Adipocyte (in vitro differentiated cells): ENCODE measurements around the gene DHRS7B.

ENCODE experiments used
- DNase-seq: peaks from one replicate; pipeline ENCODE4 v3.0.0-alpha.2; 2015; ENCODE audit warnings: low read depth
- H3K27me3 ChIP-seq: replicated peaks from 2 replicates; pipeline ENCODE4 v1.7.0; 2013; ENCODE audit warnings: mild to moderate bottlenecking, low read length, moderate library complexity; ENCODE audit not compliant: control insufficient read depth, insufficient read depth
- H3K36me3 ChIP-seq: 2 replicates; pipeline ENCODE4 v1.7.0; 2013; ENCODE audit warnings: low read length, mild to moderate bottlenecking, moderate library complexity; ENCODE audit not compliant: control insufficient read depth, insufficient read depth, severe bottlenecking
- H3K4me1 ChIP-seq: 2 replicates; pipeline ENCODE4 v1.7.0; 2013; ENCODE audit warnings: mild to moderate bottlenecking, low read length, moderate library complexity; ENCODE audit not compliant: control insufficient read depth, insufficient read depth
- H3K4me3 ChIP-seq: 2 replicates; pipeline ENCODE4 v1.7.0; 2013; ENCODE audit warnings: mild to moderate bottlenecking, low read length, moderate library complexity
- H3K9ac ChIP-seq: 2 replicates; pipeline ENCODE4 v1.7.0; 2013; ENCODE audit warnings: mild to moderate bottlenecking, low read length, moderate library complexity
- H3K9me3 ChIP-seq: 2 replicates; pipeline ENCODE4 v1.7.0; 2013; ENCODE audit warnings: mild to moderate bottlenecking, low read length, moderate library complexity; ENCODE audit not compliant: control insufficient read depth

DHRS7B gene

DNA sequence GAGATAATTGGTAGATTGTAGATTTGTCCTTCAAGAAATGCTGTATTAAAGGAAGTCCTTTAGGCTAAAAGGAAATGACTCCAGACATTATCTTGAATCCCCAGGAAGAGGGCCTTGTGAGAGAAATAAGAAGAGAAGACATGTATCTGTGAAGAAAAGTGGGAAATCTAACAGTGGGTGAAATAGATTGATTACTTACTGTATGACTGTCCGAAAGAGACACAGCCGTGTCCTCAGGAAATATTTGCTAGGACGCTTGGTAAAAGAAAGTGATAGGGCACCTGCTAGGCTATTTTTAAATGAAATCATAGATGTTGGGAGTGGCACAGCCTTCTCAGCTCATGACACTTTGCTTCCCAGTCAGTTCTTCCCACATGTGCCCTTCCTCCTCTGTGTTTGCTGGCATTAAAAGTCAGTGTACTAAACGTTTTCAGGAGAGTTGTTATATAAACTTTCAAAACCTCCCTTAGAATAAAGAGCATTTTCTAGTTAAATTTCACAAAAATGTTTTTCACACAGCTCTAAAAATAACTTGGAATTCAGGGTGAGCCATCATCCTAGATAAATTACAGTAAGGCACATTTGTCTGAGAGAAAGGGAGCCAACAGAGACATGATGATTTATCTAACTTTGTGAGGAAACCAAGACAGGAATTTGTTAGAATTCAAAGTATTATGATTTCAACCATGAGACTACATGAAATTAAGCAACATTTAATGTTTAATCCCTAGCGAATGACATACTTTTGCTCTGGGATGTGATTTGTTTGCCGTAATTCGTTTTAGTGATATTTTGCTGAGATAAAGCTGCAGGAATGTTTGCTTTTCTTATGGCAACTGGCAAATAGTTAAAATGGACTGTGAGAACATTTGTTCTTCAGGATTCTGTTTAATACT is 35.0 kb downstream of the DHRS7B start:
- no peaks in the 10 kb centered on the region for H3K27me3 ChIP-seq
- peak overlapping the region; percentile 92 for H3K9ac ChIP-seq
- H3K36me3 ChIP-seq: no peaks in the 10 kb centered on the region
- H3K4me1 ChIP-seq: peaks cover 61% of the 10 kb centered on the region
- peak; percentile 55 for DNase-seq
- no peaks in the 10 kb centered on the region for H3K9me3 ChIP-seq
- peak overlapping the region; percentile 61 for H3K4me3 ChIP-seq

GRCh38 chr17:21162394-21162775 is 35.6 kb downstream of the DHRS7B start:
- peak overlapping the region; percentile 20 for H3K4me3 ChIP-seq
- DNase-seq: no peak
- peaks cover 67% of the 10 kb centered on the region for H3K4me1 ChIP-seq
- H3K36me3 ChIP-seq: no peaks in the 10 kb centered on the region
- no peaks in the 10 kb centered on the region for H3K9me3 ChIP-seq
- peak overlapping the region; percentile 92 for H3K9ac ChIP-seq
- no peaks in the 10 kb centered on the region for H3K27me3 ChIP-seq

DNA sequence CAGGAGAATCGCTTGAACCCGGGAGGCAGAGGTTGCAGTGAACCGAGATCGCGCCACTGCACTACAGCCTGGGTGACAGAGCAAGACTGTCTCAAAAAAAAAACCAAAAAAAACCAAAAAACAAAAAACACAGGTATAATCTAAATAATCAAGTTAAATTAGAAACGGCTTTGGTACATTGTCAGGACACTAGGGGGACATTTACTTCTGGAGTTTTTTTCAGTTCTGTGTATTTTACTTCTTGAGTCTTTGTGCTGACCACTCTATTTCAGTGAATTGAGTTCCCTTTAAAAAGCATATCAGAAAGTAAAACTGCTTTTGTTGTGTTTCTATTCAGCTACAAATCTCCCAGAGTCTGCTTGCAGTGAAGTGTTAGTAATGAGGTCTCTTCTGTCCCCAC is 36.3 kb downstream of the DHRS7B start:
- H3K27me3 ChIP-seq: no peaks in the 10 kb centered on the region
- no peaks in the 10 kb centered on the region for H3K36me3 ChIP-seq
- H3K4me3 ChIP-seq: no peak overlapping the region
- peaks cover 75% of the 10 kb centered on the region for H3K4me1 ChIP-seq
- peak overlapping the region; percentile 92 for H3K9ac ChIP-seq
- DNase-seq: no peak
- H3K9me3 ChIP-seq: no peaks in the 10 kb centered on the region

- no peaks in the 10 kb centered on the region for H3K27me3 ChIP-seq
- no peaks in the 10 kb centered on the region for H3K9me3 ChIP-seq
- H3K4me1 ChIP-seq: peaks cover 84% of the 10 kb centered on the region
- H3K4me3 ChIP-seq: no peak overlapping the region
- H3K36me3 ChIP-seq: no peaks in the 10 kb centered on the region
- no peak for DNase-seq
- peak overlapping the region; percentile 92 for H3K9ac ChIP-seq
Observed at GRCh38 chr17:21164216-21164615, 37.5 kb downstream of the DHRS7B start.

- no peak overlapping the region for H3K4me3 ChIP-seq
- no peaks in the 10 kb centered on the region for H3K36me3 ChIP-seq
- H3K9me3 ChIP-seq: no peaks in the 10 kb centered on the region
- H3K9ac ChIP-seq: peak overlapping the region; percentile 92
- peaks cover 88% of the 10 kb centered on the region for H3K4me1 ChIP-seq
- H3K27me3 ChIP-seq: no peaks in the 10 kb centered on the region
- no peak for DNase-seq
Observed at GRCh38 chr17:21164620-21165019, 37.9 kb downstream of the DHRS7B start.

DNA sequence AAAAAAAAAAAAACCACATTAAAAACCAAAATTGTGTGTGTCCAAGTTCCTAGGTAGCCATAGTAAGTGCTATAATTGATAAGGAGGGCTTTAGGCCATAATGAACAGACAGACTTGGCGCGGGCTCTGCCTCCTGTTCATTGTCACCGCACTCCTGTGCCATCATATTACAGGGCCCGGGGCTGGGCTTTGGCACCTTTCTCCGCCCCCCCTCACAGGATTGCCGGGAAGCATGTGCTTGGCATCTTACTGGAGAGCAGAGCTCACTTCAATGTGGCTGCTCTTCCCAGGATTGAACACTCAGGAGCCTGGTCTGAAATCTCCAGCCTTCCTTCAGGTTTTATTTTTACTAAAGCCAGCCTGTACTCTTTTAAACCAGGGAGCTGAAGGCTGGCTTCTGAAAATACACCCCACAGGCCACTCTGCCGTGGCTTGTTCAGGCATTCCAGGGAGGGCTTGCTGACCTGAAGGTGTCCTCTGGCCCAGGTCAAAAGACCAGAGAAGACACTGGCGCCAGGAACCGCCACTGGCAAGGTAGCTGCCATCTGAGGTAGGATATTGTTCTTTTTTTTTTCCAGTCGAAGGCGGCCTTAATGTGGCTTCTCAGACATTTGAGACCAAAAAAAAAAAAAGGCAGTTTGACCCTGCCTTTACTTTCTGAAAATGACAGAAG is 39.3 kb downstream of the DHRS7B start:
- peak overlapping the region; percentile 71 for H3K4me3 ChIP-seq
- peaks cover 94% of the 10 kb centered on the region for H3K4me1 ChIP-seq
- no peaks in the 10 kb centered on the region for H3K36me3 ChIP-seq
- H3K9ac ChIP-seq: peak overlapping the region; percentile 92
- no peaks in the 10 kb centered on the region for H3K27me3 ChIP-seq
- no peaks in the 10 kb centered on the region for H3K9me3 ChIP-seq
- DNase-seq: no peak

- Histone ChIP-seq H3K9me3 (no peaks in the 10 kb centered on the region), H3K4me1 (peaks cover 90% of the 10 kb centered on the region), H3K9ac (peak overlapping the region; percentile 92), H3K36me3 (no peaks in the 10 kb centered on the region), H3K27me3 (no peaks in the 10 kb centered on the region), H3K4me3 (peak overlapping the region; percentile 71)
- peak; percentile 28 for DNase-seq
Observed at GRCh38 chr17:21166595-21167210, 39.9 kb downstream of the DHRS7B start.

DNA sequence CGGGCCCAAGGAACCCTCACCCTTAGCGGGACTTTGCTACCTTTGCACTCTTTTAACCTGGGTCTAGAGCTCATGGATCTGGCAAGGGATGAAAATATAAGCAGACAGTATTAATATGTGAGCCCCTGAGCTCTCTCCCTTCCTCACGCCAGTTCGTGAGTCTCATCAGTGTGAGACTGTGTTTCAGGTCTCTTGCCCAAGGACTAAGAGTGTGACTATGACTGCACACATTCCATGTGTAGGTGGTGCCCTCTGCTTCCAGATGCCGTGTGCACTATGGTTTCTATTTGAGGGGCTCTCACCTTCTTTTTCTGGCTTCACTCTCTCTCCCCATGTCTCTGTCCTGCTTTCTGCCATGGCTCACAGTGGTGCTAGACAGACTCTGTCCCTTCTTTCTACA is 40.5 kb downstream of the DHRS7B start:
- no peaks in the 10 kb centered on the region for H3K36me3 ChIP-seq
- peak overlapping the region; percentile 71 for H3K4me3 ChIP-seq
- peaks cover 88% of the 10 kb centered on the region for H3K4me1 ChIP-seq
- no peaks in the 10 kb centered on the region for H3K27me3 ChIP-seq
- H3K9ac ChIP-seq: peak overlapping the region; percentile 92
- DNase-seq: peak; percentile 34
- H3K9me3 ChIP-seq: no peaks in the 10 kb centered on the region

GRCh38 chr17:21168555-21168865 is 41.7 kb downstream of the DHRS7B start:
- Histone ChIP-seq H3K4me3 (no peak overlapping the region), H3K27me3 (no peaks in the 10 kb centered on the region), H3K4me1 (peaks cover 76% of the 10 kb centered on the region), H3K9ac (no peak overlapping the region), H3K9me3 (no peaks in the 10 kb centered on the region), H3K36me3 (peaks cover 11% of the 10 kb centered on the region)
- no peak for DNase-seq

DNA sequence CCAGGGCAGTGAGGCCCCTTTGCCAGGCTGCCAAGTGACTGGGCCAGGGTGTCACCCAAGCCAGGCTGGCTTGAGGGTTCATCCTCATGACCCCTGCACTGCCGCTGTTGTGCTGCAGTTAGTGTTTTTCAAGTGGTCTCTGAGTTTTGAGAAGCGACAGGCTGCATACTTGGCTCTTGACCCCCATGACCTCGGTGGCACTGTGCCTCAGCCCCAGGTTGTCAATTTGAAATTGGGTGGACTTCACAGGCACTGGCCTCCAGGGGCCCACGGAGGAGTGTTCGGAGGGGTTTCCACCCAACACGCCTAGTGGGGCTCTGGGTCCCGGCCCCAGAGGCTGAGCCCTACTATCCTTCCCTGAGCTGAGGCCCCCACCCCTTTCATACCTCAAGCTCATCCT is 42.7 kb downstream of the DHRS7B start:
- Histone ChIP-seq H3K4me1 (peaks cover 67% of the 10 kb centered on the region), H3K4me3 (no peak overlapping the region), H3K27me3 (no peaks in the 10 kb centered on the region), H3K36me3 (peaks cover 21% of the 10 kb centered on the region), H3K9ac (no peak overlapping the region), H3K9me3 (no peaks in the 10 kb centered on the region)
- no peak for DNase-seq

DNA sequence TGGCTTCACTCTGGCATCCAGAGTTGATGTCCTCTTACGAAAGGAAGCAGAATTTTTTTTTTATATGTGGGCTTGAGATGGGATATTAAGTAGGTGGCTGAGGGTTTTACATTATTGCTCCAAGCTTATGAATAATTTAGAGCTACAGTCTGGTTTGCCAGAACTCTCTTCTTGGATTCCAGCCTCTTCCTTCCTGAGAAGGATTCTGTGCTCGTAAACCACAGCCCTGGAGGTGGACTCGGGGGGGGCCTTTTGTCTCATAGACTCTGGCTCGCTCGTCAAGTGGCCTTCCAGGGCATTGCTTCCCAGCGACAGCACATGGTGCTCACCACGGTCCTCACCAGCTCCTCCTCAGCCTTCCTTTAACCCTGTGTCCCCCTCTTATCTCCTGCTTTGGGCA is 44.0 kb downstream of the DHRS7B start:
- H3K4me1 ChIP-seq: peaks cover 54% of the 10 kb centered on the region
- H3K9me3 ChIP-seq: no peaks in the 10 kb centered on the region
- H3K4me3 ChIP-seq: no peak overlapping the region
- no peak for DNase-seq
- H3K36me3 ChIP-seq: peaks cover 22% of the 10 kb centered on the region
- peak overlapping the region; percentile 11 for H3K9ac ChIP-seq
- H3K27me3 ChIP-seq: no peaks in the 10 kb centered on the region
